AG10803 (cell line): Measurements from ENCODE around the gene IARS1.
A peak's percentile ranks its signal among the peaks of the same experiment; 100 is the strongest.

ENCODE experiments used
- DNase-seq: peaks from one replicate; pipeline ENCODE4 v3.0.0; 2010; ENCODE audit warnings: low read depth
- H3K4me3 ChIP-seq: 2 replicates; pipeline ENCODE4 v1.5.1; 2011; ENCODE audit warnings: mild to moderate bottlenecking, low read length, control low read depth
- CTCF ChIP-seq: conservative IDR thresholded peaks from 2 replicates; pipeline ENCODE4 v1.5.1; 2011; ENCODE audit warnings: mild to moderate bottlenecking, low read length, control low read depth, inconsistent platforms

IARS1 gene

GRCh38 chr9:92327283-92327850, 33.9 kb upstream of the IARS1 start:
- no peak overlapping the region for H3K4me3 ChIP-seq
- TF ChIP-seq CTCF: no peak
- DNase-seq: no peak

GRCh38 chr9:92325991-92326500, 32.5 kb upstream of the IARS1 start:
- DNase-seq: no peak
- H3K4me3 ChIP-seq: peak overlapping the region; percentile 94
- TF ChIP-seq CTCF: no peak

- no peak for TF ChIP-seq CTCF
- DNase-seq: peak; percentile 86
- peak within 1 kb of the TSS; percentile 94 for H3K4me3 ChIP-seq
Observed at GRCh38 chr9:92325269-92325990, 31.9 kb upstream of the IARS1 start, which contains the start of the genes CENPP and NOL8. Gene CENPP (plus strand): TSS chr9:92325953. Gene NOL8 (minus strand): TSS chr9:92325350. CDS start chr9:92324161, 1,189 bp downstream.

GRCh38 chr9:92324889-92325268, 31.4 kb upstream of the IARS1 start:
- peak overlapping the region; percentile 94 for H3K4me3 ChIP-seq
- no peak for DNase-seq
- peak; percentile 12; the same call in 1 of the 2 replicates for TF ChIP-seq CTCF

GRCh38 chr9:92324431-92324830, 30.9 kb upstream of the IARS1 start:
- peak overlapping the region; percentile 94 for H3K4me3 ChIP-seq
- no peak for DNase-seq

GRCh38 chr9:92315456-92315855, 22.0 kb upstream of the IARS1 start:
- no peak overlapping the region for H3K4me3 ChIP-seq
- no peak for DNase-seq
- TF ChIP-seq CTCF: no peak

More at GRCh38 chr9:92324431-92324830, 30.9 kb upstream of the IARS1 start:
- TF ChIP-seq CTCF: no peak

GRCh38 chr9:92313624-92314012, 20.1 kb upstream of the IARS1 start:
- no peak for TF ChIP-seq CTCF
- DNase-seq: no peak
- H3K4me3 ChIP-seq: no peak overlapping the region
